Right cardiac atrium (tissue), 5 donors: Measurements from ENCODE around the gene CAMTA1. TPM values are rescaled to one million over a fixed set of nuclear protein-coding genes. Genes with fewer than 3 reads are reported as not detected.

Source experiments
- ATAC-seq, 2 donors: fragments of 200-7000 bp; cut with Tn5 transposase; one replicate each; pipeline versions ENCODE4 v1.8.0 to v1.9.1; 2020; ENCODE audit warnings: moderate library complexity in 2 of 2, mild to moderate bottlenecking in 1 of 2
- DNase-seq, 3 donors: peaks; one replicate each; pipeline ENCODE4 v3.0.0-alpha.2; 2020
- H3K27ac ChIP-seq: one replicate; pipeline ENCODE4 v1.5.1; 2013; ENCODE audit warnings: mild to moderate bottlenecking, low read length, control low read depth, moderate library complexity
- H3K27me3 ChIP-seq: one replicate; pipeline ENCODE4 v1.6.1; 2013; ENCODE audit not compliant: control insufficient read depth, insufficient read depth
- H3K4me1 ChIP-seq: one replicate; pipeline ENCODE4 v1.6.1; 2013; ENCODE audit warnings: low read length; ENCODE audit not compliant: control insufficient read depth, insufficient read depth
- H3K4me3 ChIP-seq: one replicate; pipeline ENCODE4 v1.5.1; 2013; ENCODE audit warnings: low read length, control low read depth
- H3K9me3 ChIP-seq: one replicate; pipeline ENCODE4 v1.6.1; 2013; ENCODE audit warnings: low read length; ENCODE audit not compliant: control insufficient read depth
- WGBS: extraction: QIAGEN DNeasy Blood & Tissue Kit; methylation state at CpG from one replicate; pipeline ENCODE4 v1.1.7; 2013; 5-methylcytosine and 5-hydroxymethylcytosine counted together
- intact Hi-C, 4 donors: fragments of 100-400 bp; cut with DNase I; formaldehyde crosslinking; loops; one replicate each; pipeline versions ENCODE4 v1.11.0 to v1.14.0; 2022 to 2023
- polyA plus RNA-seq: library from polyadenylated mRNA; stranded (reverse); fragments of 200-250 nt; gene quantifications from one replicate; pipeline ENCODE4 v1.2.3, GENCODE V29; 2013
- total RNA-seq, 4 donors: library from RNA; stranded (reverse); fragmentation: NEBNext Ultra II Directional; extraction: Animal tissue kit (Norgen Biotek cat#: 25700); gene quantifications; one replicate each; pipeline ENCODE4 v1.2.1, GENCODE V29; 2021
- donor health status: healthy with polysubstance abuse.
- donor health status: DM: no; HTN: yes; CAD: no.
- donor health status: DM: no; HTN: no; CAD: no.
- donor health status: DM: no; HTN: yes; CAD: no; lungs with severe emphysema.
- donor health status: DM: yes; HTN: yes; CAD: no.

The CAMTA1 gene
- total and polyA plus RNA-seq, 5 donors: 155 to 334 (median 164) TPM

- H3K9me3 ChIP-seq: no peaks in the 10 kb centered on the region
- no peak overlapping the region for H3K4me3 ChIP-seq
- WGBS: 68% methylated on average over 2 of the region's 2 CpGs
- ATAC-seq: no peak
- no peak overlapping the region for H3K27ac ChIP-seq
- no peaks in the 10 kb centered on the region for H3K27me3 ChIP-seq
- DNase-seq: no peak
- intact Hi-C loops: no loop called here
- no peaks in the 10 kb centered on the region for H3K4me1 ChIP-seq
Observed at GRCh38 chr1:7339953-7340352, 554.7 kb downstream of the CAMTA1 start.

GRCh38 chr1:7341145-7341905 is 556.1 kb downstream of the CAMTA1 start:
- Histone ChIP-seq H3K27ac (peak overlapping the region; percentile 50), H3K4me1 (no peaks in the 10 kb centered on the region), H3K9me3 (no peaks in the 10 kb centered on the region), H3K27me3 (no peaks in the 10 kb centered on the region), H3K4me3 (no peak overlapping the region)
- DNase-seq: peak; percentile 32 to 76 (median 68)
- ATAC-seq: peak; percentile 73 to 76
- WGBS: 26% methylated on average over 11 of the region's 11 CpGs
- intact Hi-C loops: no loop called here

- peaks cover 3% of the 10 kb centered on the region for H3K4me1 ChIP-seq
- no peak overlapping the region for H3K27ac ChIP-seq
- 89% methylated on average over 6 of the region's 6 CpGs for WGBS
- no peak overlapping the region for H3K4me3 ChIP-seq
- ATAC-seq (no peak), DNase-seq (no peak)
- H3K27me3 ChIP-seq: no peaks in the 10 kb centered on the region
- intact Hi-C loops: no loop called here
- H3K9me3 ChIP-seq: no peaks in the 10 kb centered on the region
Observed at GRCh38 chr1:7343882-7344281, 558.6 kb downstream of the CAMTA1 start.

- no peaks in the 10 kb centered on the region for H3K27me3 ChIP-seq
- H3K27ac ChIP-seq: no peak overlapping the region
- H3K4me3 ChIP-seq: no peak overlapping the region
- no peak for ATAC-seq
- DNase-seq: no peak
- H3K9me3 ChIP-seq: no peaks in the 10 kb centered on the region
- intact Hi-C loops: no loop called here
- H3K4me1 ChIP-seq: peaks cover 3% of the 10 kb centered on the region
- WGBS: 70% methylated on average over 2 of the region's 2 CpGs
Observed at GRCh38 chr1:7344299-7344698, 559.0 kb downstream of the CAMTA1 start.

GRCh38 chr1:7345516-7345915 is 560.3 kb downstream of the CAMTA1 start:
- peaks cover 3% of the 10 kb centered on the region for H3K4me1 ChIP-seq
- H3K9me3 ChIP-seq: no peaks in the 10 kb centered on the region
- intact Hi-C loops: no loop called here
- ATAC-seq: no peak
- H3K27me3 ChIP-seq: no peaks in the 10 kb centered on the region
- H3K27ac ChIP-seq: no peak overlapping the region
- 83% methylated on average over 3 of the region's 3 CpGs for WGBS
- no peak for DNase-seq
- H3K4me3 ChIP-seq: no peak overlapping the region

- WGBS: 92% methylated on average over 3 of the region's 3 CpGs
- no peaks in the 10 kb centered on the region for H3K9me3 ChIP-seq
- H3K27ac ChIP-seq: peak overlapping the region; percentile 78
- peaks cover 3% of the 10 kb centered on the region for H3K4me1 ChIP-seq
- no peak overlapping the region for H3K4me3 ChIP-seq
- H3K27me3 ChIP-seq: no peaks in the 10 kb centered on the region
- intact Hi-C loops: no loop called here
- no peak for ATAC-seq
- no peak for DNase-seq
Observed at GRCh38 chr1:7346070-7346596, 560.9 kb downstream of the CAMTA1 start.

- Histone ChIP-seq H3K27ac (peak overlapping the region; percentile 78), H3K4me3 (no peak overlapping the region), H3K9me3 (no peaks in the 10 kb centered on the region), H3K4me1 (peaks cover 3% of the 10 kb centered on the region), H3K27me3 (no peaks in the 10 kb centered on the region)
- intact Hi-C loops: no loop called here
- DNase-seq: peak in 1 of 3 donors; percentile 29
- 63% methylated on average over 24 of the region's 24 CpGs for WGBS
- ATAC-seq: peak; percentile 74 to 81
Observed at GRCh38 chr1:7346600-7347570, 561.6 kb downstream of the CAMTA1 start.

- no peak for DNase-seq
- H3K9me3 ChIP-seq: no peaks in the 10 kb centered on the region
- no peak for ATAC-seq
- H3K4me3 ChIP-seq: no peak overlapping the region
- intact Hi-C loops: no loop called here
- no peaks in the 10 kb centered on the region for H3K27me3 ChIP-seq
- peaks cover 3% of the 10 kb centered on the region for H3K4me1 ChIP-seq
- WGBS: 78% methylated on average over 10 of the region's 10 CpGs
- no peak overlapping the region for H3K27ac ChIP-seq
Observed at GRCh38 chr1:7348073-7348472, 562.8 kb downstream of the CAMTA1 start.

GRCh38 chr1:7348580-7348979 is 563.3 kb downstream of the CAMTA1 start:
- no peak for DNase-seq
- no peaks in the 10 kb centered on the region for H3K9me3 ChIP-seq
- intact Hi-C loops: no loop called here
- no peak for ATAC-seq
- WGBS: 79% methylated on average over 10 of the region's 10 CpGs
- no peaks in the 10 kb centered on the region for H3K27me3 ChIP-seq
- H3K4me1 ChIP-seq: peaks cover 3% of the 10 kb centered on the region
- H3K27ac ChIP-seq: no peak overlapping the region
- H3K4me3 ChIP-seq: no peak overlapping the region

GRCh38 chr1:7350804-7351203 is 565.5 kb downstream of the CAMTA1 start:
- DNase-seq: no peak
- Histone ChIP-seq H3K4me1 (peaks cover 3% of the 10 kb centered on the region), H3K4me3 (no peak overlapping the region), H3K9me3 (no peaks in the 10 kb centered on the region), H3K27me3 (no peaks in the 10 kb centered on the region), H3K27ac (no peak overlapping the region)
- intact Hi-C loops: no loop called here
- 81% methylated on average over 8 of the region's 8 CpGs for WGBS
- ATAC-seq: no peak

- intact Hi-C loops: no loop called here
- ATAC-seq: no peak
Observed at GRCh38 chr1:7351649-7352048, 566.4 kb downstream of the CAMTA1 start.

More at GRCh38 chr1:7351649-7352048, 566.4 kb downstream of the CAMTA1 start:
- Histone ChIP-seq H3K27ac (no peak overlapping the region), H3K4me1 (peaks cover 1% of the 10 kb centered on the region), H3K4me3 (no peak overlapping the region), H3K27me3 (no peaks in the 10 kb centered on the region), H3K9me3 (no peaks in the 10 kb centered on the region)
- WGBS: 77% methylated on average over 13 of the region's 13 CpGs
- no peak for DNase-seq
